HG02970 (cell line): ENCODE measurements around the gene RAB1B.
"Not testable (repeated sequence)": the region's sequence is repeated elsewhere in the genome, so short reads cannot be mapped to it uniquely, and the experiment has no call there.

Source experiments
- ATAC-seq: cut with Tn5 transposase; IDR thresholded peaks from one replicate; pipeline ENCODE4 v1.9.1; 2021; ENCODE audit warnings: mild to moderate bottlenecking, moderate library complexity, moderate number of reproducible peaks; ENCODE audit not compliant: unreplicated experiment, low FRiP score

RAB1B gene

DNA sequence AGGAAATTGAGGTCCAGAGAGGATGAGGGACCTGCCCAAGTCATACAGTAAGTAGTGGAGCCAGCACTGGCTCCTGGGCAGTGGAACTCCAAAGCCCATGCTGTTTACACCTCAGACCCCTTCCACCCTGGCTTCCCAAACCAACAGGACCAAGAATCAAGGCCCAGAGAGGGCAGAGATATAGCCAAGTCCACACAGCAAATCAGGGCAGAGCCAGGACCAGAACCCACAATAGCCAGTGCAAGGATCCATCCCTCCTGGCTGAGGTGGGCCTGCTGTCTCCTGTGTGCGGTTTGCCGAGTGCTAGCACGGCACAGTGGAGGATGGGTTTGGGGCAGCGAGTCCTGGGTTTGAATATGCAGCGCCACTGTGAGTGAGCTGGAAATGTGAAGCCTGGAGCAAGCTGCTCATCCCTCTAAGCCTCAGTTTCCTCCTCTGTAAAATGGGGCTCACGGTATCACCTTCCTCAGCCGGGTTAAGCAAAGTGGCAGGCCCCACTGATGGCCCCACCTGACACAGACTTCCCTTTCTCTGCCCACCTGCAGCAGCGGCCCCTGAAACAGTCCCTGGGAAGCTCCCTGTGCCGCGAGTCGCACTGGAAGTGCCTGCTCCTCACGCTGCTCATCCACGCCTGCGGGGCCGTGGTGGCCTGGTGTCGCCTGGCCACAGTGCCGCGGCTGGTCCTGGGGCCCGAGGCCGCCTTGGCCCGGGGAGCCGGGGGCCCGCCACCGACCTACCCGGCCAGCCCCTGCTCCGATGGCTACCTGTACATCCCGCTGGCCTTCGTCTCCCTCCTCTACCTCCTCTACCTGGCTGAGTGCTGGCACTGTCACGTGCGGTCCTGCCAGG lies 25.6 kb downstream of the RAB1B start:
- no peak for ATAC-seq

DNA sequence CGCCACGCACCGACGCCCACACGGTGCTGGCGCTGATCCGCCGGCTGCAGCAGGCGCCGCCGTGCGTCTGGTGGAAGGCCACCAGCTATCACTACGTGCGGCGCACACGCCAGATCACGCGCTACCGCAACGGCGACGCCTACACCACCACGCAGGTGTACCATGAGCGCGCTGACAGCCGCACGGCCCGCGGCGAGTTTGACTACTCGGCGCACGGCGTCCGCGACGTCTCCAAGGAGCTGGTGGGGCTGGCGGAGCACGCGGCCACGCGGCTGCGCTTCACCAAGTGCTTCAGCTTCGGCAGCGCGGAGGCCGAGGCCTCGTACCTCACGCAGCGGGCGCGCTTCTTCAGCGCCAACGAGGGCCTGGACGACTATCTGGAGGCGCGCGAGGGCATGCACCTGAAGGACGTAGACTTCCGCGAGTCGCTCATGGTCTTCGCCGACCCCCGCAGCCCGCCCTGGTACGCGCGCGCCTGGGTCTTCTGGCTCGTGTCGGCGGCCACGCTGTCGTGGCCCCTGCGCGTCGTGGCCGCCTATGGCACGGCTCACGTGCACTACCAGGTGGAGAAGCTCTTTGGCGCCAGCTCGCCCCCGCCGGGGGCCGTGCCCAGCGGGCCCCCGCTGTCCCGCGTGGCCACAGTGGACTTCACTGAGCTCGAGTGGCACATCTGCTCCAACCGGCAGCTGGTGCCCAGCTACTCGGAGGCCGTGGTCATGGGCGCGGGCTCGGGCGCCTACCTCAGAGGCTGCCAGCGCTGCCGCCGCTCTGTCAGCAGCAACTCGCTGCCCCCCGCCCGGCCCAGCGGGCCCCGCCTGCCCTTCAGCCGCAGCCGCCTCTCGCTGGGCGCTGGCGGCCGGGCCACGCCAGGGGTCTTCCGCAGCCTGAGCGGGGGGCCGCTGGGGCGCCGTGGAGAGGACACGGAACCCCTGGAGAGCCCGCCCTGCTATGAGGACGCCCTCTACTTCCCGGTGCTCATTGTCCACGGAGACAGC lies 26.5 kb downstream of the RAB1B start:
- ATAC-seq = no peak

DNA sequence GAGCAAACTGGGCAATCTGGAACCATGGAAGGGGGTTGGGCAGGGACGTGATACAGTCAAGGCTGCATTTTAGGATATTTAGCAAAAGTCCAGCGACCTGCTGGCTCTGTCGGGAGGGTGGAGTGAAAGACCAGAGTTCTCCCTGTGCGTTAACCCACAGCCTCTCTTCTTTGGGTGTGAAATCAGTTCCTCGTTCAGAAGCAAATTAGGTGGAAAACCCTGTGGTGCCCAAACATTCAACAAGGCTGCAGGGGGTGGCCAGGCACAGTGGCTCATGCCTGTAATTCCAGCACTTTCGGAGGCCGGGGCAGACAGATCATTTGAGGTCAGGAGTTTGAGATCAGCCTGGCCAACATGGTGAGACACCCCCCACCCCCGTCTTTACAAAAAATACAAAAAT lies 29.2 kb downstream of the RAB1B start:
- no peak for ATAC-seq

DNA sequence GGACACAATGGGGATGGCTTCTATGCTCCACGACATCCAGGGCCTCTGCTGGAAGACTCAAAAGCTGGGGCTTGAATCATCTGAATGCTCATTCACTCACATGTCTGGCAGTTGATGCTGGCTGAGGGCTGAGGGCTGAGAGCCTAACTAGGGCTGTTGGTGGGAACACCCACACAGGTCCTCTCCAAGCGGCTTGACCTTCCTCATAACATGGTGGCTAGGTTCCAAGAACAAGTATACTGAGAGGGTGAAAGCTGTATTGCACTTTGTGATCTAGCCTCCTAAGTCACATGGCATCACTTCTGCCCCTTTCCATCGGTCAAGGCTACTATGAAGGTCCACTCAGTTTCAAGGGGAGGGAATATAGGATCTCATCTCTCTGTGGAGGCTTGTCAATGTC lies 30.7 kb downstream of the RAB1B start:
- ATAC-seq = no peak

DNA sequence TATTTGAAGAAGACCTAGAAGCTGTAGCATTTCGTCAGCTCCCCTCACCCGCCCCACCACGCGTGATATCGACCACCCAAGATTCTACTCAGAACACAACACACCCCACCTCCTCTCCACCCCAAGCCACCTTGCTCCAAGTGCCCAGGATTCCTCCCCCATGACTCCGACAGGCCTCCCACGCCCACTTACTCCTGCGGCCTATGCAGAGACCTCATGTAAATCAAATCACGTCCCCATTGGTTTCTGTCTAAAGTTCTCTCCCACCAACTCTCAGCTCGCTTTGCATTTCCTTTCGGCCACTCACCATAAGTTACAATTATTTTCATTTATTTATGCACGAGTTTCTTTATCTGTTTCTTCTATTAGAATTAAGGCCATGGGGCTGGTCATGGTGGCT lies 34.2 kb downstream of the RAB1B start:
- no peak for ATAC-seq

DNA sequence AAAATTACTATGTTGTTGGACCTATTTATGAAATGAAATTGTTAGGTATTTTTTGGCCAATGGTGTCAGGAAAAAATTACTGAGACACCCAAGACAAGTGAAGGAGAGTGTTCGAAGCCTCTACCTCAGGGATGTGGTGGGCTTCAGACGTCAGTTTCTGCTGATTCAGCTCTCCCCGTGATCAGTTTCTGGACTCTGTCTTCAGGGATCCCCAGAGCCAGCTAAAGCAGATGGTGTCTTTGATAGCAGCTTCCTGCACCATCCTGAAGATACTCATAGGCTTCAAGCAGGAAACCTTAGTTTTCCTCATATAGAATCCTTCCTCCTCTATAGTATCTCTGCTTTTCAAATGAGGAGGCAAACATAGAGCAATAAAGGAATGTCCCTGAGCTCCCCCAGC lies 41.0 kb downstream of the RAB1B start:
- ATAC-seq = no peak

DNA sequence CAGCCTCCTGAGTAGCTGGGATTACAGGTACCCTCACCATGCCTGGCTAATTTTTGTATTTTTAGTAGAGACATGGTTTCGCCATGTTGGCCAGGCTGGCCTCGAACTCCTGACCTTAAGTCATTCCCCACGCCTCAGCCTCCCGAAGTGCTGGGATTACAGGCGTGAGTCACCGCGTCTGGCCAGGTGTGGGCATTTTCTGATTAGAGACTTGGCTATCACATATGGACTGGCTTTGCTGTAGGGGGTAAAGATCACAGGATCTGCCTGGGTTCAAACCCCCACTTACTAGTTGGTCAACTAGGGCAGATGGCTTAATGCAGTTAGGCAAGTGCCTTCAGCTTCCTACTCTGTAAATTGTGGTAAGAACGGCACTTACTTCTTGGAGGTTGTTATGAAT lies 41.9 kb downstream of the RAB1B start:
- ATAC-seq = no peak

DNA sequence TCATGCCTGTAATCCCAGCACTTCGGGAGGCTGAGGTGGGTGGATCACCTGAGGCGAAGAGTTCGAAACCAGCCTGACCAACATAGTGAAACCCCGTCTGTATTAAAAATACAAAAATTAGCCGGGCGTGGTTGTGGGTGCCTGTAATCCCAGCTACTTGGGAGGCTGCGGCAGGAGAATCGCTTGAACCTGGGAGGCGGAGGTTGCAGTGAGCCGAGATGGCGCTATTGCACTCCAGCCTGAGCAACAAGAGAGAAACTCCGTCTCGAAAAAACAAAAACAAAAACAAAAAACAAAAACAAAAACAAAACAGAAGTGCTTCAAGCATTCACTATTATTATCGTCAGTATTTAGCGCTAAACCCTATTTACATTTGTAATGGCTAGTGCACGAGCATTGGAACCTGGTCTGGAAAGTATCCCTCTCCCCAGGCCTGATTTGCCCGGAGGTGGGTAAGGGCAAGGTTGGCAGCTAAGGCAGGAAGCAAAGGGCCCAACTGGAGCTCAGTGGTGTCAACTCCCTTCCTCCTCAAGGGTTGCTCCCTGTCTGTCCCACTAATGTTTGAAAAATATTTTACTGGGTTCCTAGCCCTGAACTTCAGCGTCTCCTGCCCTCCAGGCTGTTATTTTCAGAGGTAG lies 42.5 kb downstream of the RAB1B start:
- not testable (repeated sequence) for ATAC-seq

DNA sequence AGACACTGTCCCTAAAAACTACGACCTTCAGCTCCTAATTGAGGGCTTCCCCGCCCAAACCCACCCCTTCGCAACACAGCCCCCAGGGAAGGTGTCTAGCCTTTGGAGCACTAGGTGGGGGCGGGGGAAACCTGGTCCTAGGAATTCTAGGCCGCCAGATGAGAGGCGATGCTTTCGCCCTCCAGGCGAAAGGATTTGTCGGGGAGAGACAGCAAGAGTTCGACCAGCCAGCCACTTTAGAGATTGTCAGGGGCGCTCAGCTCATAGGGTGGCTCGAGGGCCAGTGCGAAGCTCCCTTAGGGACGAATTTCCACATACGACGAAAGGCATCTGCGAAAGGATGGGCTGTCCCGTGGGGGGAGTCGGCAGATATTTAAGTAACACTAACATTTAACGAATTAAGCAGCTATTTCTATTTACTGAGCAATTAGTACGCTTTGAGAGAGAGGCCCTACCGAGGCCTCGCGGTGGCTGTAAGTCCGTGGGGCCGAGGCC lies 43.1 kb downstream of the RAB1B start:
- ATAC-seq = no peak

DNA sequence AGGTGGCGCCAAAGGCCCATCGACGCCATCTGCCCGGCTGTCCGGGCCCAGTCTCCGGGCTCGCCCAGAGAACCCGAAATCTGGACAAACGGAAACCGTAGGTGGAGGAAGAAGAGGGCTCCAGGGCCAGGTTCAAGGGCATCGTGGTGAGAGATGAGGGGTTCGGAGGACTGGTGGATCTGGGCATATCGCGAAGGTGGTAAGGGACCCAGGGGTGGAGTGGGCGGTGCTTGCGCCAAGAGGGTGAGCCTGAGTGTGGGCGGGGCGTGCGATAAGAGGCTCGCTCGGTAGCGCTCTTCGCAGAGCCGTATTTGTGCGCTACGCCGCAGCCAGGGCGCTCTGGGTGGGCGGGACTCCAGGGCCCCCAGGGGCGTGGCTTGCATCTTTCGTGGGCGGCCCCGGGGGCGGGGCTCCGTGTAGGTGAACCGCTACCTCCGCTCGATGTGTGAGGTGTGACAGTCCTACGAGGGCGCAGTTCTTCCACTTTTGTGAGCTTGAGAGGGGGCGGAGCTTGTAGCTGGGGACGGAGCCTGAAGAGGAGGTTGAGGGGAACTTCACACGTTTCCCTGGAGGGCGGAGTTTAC lies 43.6 kb downstream of the RAB1B start:
- peak; percentile 69 for ATAC-seq

DNA sequence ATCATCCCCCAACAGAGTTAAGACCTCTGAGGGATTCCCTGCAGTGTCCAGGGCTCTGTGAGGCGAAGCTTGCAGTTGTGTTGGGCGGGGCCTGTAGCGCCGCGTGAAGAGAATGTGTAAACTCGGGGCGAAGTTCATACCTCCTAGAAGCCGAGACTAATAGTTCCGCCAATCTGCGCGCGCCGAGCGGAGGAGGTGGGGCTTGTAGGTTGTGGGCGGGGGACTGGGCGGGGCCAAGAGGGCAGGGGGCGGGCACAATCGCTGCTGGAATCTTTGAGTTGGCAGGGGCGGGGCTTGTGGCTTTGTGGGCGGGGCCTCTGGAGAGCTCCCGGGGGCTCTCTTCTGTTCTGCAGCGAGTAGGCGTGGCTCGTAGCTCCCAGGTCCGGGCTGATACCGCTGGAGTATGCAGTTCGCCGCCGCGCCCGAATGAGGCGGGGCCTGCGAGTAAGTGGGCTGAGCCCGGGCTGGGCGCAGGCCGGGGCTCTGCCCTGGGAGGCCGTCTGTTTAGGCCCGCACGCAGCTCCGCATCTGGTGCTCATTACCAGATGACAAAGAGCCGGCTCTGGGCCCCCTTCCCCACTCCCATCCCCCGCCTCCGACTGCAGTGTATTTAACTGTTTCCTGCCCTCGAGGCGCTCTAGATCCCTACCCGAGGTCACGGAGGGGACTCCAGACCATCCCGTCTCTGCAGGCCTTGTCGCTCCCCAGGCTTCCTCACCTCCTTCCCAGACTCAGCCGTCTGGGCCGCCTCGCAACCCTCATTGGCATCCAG lies 44.3 kb downstream of the RAB1B start:
- ATAC-seq = peak; percentile 67

DNA sequence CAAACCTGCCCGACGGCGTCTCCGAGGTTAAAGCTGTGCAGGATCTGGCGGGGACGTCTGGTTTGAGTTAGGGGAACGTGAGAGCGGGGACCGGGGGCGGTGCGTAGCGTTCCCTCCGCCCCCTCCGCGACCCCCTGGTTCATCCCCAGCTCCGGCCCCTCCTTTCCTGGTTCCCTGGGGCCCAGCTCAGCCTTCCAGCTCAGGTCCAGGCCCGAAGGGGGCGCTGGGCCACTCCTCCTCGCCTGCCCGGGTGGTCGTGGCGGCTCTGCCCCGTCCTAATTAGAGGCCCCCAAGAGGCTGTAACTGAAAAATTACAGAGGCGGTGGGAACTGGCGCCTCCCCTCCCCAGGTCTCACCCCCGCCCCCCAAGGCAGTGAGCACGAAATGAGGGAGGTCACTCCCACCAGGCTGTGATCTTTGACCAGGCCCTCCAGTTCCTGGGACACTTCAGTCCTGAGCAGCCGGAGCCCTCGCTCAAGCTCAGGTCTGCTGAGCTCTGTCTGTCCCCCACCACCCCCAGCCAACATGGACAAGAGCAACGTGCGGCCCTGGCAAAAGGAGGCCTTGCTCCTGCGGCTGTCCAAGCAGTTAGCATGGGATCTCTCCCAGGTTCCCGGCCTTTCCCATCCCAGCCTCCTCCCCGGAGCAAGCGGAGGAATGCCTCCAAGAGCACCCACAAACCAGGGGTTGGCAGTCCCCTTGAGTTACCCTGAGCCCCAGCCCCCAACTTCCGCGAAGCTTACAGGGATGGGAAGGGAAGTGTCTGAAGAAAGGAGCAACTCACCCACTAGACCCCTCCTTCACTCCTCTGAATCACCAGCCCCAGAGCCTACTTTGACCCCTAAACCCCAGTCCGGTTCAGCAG lies 45.1 kb downstream of the RAB1B start:
- no peak for ATAC-seq

DNA sequence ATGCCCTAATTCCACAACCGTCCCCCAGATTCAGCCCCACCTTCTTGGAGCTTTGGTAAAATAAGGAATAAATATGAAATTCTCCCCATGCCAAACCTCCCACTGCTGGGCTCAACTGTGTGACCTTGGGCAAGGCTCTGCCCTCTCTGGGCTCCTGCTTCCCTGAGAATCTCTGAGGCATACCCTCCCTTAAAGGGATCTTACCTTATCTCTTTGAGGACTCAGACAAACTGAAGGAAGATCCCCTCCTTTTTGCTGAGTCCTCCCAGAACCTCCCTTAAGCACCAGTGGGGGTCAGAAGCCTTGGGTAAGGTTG lies 45.7 kb downstream of the RAB1B start:
- no peak for ATAC-seq

DNA sequence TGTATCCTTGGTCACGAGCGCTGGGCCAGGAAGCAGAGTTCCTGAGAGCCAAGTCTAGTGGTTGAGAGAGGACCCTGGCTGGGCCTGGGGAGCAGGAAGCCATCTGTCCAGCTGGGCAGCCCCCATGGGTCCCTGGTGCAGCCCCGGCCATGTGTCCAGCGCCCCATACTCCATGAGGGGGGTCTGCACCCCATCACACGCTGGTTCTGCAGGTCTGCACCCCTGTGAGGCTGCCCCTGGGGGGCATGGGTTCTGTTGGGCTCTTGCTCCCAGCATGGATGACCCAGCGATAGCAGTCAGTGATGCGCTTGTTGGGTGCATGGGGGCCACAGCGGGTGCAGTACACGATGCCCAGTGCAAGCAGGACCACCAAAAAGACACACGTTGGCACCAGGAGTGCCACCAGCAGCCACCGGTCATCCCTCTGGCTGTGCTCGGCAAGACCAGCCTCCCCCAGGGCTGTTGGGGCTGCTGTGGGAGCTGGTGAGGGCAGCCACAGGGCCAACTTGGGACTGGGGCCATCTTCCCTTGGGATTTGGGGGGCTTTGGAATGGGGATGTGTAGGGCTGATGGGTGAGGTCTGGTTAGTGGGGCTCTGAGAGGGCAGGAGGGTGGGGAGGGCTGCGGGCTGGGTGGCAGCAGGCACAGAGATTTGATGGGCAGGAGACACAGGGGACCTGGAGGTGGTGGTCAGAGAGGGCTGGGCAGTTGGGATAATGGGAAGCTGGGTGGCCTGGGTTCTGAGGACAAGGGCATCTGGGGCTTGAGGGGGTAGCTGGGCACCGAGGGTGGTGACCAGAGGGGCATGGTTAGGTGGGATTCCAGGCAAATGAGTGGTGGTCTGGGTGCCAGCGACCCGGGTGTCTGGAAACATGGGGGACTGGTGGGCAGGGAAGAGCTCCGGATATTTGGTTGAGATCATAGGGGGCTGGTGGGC lies 46.4 kb downstream of the RAB1B start:
- ATAC-seq = no peak

DNA sequence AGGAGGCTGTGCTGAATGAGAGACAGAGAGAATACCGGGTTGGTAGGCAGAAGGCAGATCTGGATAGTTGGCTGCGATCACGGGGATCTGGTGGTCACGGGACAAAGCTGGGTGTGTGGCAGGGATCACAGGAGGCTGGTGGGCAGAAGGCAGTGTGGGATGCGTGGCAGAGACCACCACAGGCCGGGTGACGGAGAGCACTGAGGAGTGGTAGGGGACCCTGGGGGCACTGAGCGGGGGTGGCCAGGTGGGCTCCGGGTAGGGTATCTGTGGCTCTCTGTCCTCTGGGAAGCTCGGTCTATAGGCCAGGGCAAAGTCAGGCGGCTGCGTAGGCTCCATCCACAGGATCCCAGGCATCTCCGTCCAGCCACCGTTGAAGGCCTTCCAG lies 47.1 kb downstream of the RAB1B start:
- ATAC-seq = no peak

DNA sequence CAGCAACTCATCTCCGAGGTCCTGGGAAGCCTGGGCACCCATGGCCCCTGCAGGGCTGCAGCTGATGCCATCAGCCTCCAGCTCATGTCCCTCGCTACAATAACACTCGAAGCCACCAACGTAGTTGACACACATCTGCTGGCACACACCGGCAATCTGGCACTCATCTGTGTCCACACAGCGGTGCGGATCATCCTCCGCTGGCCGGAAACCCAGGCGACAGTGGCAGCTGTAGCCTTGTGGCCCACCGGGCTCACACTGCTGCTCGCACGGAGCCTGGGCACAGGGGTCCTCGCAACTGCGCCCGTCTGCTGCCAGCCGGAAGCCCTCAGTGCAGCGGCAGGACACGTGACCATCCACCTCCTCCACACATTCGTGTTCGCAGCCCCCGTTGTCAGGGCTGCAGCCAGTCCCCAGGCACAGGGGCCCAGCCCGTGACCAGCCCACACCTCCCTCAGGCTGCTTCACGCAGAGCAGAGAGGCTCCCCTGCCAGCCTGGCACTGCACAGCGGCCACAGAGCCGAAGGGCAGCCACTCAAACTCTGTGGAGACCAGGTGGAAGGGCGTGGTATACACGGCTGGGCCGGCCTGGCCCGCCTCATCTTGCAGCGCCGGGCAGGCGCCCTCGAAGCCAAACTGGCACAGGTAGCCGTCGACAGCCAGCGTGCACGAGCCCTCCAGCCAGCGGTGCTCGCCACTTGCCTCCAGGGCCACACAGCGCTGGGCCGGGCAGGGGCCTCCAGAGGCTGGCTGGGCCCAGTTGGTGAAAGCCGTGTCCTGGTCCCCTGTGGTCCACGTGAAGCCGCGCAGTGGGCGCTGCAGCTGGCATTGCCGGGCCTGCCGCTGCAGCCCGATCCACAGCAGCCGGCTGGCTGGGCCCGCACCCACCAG lies 47.7 kb downstream of the RAB1B start:
- ATAC-seq = no peak

DNA sequence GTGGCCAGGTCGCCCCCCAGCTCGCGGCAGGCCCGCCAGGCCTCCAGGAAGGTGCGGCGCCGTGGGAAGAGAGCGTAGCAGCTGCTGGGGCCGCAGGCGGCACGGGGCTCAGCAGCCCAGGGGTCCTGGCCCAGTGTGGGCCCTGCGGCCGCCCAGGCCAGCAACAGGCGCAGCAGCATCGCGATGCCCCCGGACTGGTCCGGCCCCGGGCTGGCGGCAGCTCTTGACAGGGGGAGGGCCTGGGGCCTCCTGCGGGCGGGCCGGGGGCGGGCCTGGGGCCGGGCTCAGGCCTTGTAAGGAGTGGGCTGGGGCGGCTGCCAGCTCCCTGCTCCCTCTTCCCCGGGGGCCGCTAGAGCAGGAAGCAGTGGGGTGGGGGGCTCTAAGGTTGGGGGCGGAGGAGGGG lies 48.4 kb downstream of the RAB1B start, which contains the start of gene CD248:
TSS of gene CD248 (minus strand) at position 196 of the 403 bp plus-strand sequence. CDS start at position 179, 17 bp downstream.
- no peak for ATAC-seq
